ENCODE results near the gene KIF1A.

DNA sequence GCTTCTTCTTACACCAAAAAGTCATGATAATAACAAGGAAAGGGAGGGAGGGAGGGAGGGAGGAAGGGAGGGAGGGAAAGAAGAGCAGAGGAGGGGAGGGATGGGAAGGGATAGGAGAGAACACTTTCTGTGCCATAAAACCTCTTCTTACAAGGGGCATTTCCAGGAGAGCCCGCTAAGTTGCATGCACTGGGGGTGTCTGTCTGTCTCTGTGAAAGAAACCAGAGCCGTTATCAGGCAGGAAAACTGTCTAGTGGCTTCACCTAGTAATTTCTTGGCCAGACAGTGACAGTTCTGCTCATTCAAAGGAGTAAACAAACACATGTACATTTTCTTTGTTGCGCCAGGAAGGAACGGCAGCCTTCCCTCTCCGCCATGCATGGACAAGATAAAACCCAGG lies 82.5 kb downstream of the KIF1A start:
- no peak for TF ChIP-seq POLR2AphosphoS5 (IDR thresholded peaks at IDR 0.05)
- no peak for TF ChIP-seq POLR2A (IDR thresholded peaks at IDR 0.05)
- TF ChIP-seq, protein P1, sequence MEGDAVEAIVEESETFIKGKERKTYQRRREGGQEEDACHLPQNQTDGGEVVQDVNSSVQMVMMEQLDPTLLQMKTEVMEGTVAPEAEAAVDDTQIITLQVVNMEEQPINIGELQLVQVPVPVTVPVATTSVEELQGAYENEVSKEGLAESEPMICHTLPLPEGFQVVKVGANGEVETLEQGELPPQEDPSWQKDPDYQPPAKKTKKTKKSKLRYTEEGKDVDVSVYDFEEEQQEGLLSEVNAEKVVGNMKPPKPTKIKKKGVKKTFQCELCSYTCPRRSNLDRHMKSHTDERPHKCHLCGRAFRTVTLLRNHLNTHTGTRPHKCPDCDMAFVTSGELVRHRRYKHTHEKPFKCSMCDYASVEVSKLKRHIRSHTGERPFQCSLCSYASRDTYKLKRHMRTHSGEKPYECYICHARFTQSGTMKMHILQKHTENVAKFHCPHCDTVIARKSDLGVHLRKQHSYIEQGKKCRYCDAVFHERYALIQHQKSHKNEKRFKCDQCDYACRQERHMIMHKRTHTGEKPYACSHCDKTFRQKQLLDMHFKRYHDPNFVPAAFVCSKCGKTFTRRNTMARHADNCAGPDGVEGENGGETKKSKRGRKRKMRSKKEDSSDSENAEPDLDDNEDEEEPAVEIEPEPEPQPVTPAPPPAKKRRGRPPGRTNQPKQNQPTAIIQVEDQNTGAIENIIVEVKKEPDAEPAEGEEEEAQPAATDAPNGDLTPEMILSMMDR (IDR thresholded peaks at IDR 0.05) = no peak
- no peak for TF ChIP-seq EP300 (IDR thresholded peaks at IDR 0.05)

Measured in suprapubic skin (tissue), 4 donors.